ENCODE measurements around the gene PRDX3.
A peak's percentile ranks its signal among the peaks of the same experiment; 100 is the strongest.

Gene PRDX3

DNA sequence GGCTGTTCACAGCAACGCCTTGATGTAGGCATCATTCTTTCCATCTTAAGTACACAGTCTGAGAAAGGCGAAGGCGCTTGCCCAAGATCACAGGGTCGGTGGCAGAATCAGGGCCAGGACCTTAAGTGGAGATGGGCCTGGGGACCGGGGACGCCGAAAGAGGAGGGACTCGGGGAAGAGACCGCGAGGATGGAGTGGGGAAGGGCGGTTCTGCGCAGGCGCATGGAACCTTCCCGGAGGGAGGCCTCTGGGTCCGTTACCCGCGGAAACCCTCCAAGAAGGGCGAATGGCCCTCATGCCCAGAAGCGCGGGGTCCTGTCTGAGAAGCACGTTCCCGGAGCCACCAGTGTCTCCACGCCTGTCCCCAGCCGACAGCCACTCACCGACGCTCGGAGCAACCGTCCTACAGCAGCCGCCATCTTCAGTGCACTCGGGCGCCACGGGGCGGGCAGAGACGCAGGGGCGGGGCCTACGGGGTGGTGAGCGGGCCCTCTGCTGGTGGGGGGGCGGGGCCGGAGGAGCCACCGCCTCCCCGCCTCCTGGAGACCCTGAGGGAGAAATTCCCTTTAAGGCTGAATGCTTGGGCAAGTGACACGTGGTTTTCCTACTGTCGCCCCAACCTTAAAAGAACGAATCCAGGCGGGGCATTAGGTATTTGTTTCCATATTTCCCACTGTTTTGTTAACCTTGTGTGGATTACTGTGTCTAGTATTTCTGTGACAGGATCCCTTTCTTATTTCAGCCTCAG lies at the start of gene PRDX3:
Gene PRDX3 (minus strand): TSS at position 441 of the 748 bp plus-strand sequence. CDS start 22 bp downstream, at position 419.
- TF ChIP-seq, protein P1, sequence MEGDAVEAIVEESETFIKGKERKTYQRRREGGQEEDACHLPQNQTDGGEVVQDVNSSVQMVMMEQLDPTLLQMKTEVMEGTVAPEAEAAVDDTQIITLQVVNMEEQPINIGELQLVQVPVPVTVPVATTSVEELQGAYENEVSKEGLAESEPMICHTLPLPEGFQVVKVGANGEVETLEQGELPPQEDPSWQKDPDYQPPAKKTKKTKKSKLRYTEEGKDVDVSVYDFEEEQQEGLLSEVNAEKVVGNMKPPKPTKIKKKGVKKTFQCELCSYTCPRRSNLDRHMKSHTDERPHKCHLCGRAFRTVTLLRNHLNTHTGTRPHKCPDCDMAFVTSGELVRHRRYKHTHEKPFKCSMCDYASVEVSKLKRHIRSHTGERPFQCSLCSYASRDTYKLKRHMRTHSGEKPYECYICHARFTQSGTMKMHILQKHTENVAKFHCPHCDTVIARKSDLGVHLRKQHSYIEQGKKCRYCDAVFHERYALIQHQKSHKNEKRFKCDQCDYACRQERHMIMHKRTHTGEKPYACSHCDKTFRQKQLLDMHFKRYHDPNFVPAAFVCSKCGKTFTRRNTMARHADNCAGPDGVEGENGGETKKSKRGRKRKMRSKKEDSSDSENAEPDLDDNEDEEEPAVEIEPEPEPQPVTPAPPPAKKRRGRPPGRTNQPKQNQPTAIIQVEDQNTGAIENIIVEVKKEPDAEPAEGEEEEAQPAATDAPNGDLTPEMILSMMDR (IDR thresholded peaks at IDR 0.05; ENCODE audit: borderline replicate concordance, extremely low read depth, low read length, poor library complexity, severe bottlenecking): no peak
- no peak for TF ChIP-seq EZH2 (IDR thresholded peaks at IDR 0.05; ENCODE audit: borderline replicate concordance, low read depth, low read length, severe bottlenecking)
- H3K4me3 ChIP-seq (ENCODE audit: low read depth in 1 of 2, low read length in 2 of 2): peak within 1 kb of the TSS; percentile 73
- H3K9ac ChIP-seq (ENCODE audit: low read depth, low read length): peak within 1 kb of the TSS; percentile 88
- peak within 1 kb of the TSS; percentile 95 for H3K27ac ChIP-seq (ENCODE audit: low read length)
- peaks cover 41% of the 10 kb centered on the region for H3K4me1 ChIP-seq (ENCODE audit: insufficient read depth, low read length)
- peaks cover 49% of the 10 kb centered on the region for H3K79me2 ChIP-seq (ENCODE audit: insufficient read depth, low read length)
- H3K36me3 ChIP-seq (ENCODE audit: insufficient read depth, low read length): peaks cover 35% of the 10 kb centered on the region
- no peaks in the 10 kb centered on the region for H3K9me3 ChIP-seq (ENCODE audit: insufficient read depth, low read length, severe bottlenecking)
- DNase-seq (peak; percentile 95), ATAC-seq (ENCODE audit: insufficient read depth, low read depth) (peak; percentile 91)
- H2AFZ ChIP-seq (ENCODE audit: low read depth, low read length): peak within 1 kb of the TSS; percentile 85
- H3K27me3 ChIP-seq (ENCODE audit: insufficient read depth, low read length, poor library complexity): no peaks in the 10 kb centered on the region
- H3K4me2 ChIP-seq (ENCODE audit: insufficient read depth, low read length): peak within 1 kb of the TSS; percentile 85
- peaks cover 9% of the 10 kb centered on the region; the same call in 1 of the 2 replicates for H4K20me1 ChIP-seq (ENCODE audit: insufficient read depth, low read length)

DNA sequence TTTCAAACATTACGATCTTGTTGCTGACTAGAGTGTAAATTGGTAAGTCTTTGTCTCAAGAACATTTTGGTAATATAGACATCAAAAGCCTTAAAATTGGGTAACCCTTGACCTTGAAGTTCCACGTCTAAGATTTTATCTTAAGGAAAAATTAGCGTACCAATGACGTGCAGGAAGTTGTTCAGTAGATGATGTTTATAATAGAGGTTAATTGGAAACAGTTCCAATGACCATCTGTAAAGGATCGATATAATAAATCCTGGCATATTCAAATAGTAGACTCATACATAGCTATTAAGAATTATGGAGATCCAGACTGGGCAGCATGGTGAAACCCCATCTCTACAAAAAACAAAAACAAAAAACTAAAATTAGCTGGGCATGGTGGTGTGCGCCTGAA lies 49.2 kb upstream of the PRDX3 start:
- peaks cover 4% of the 10 kb centered on the region; the same call in 1 of the 2 replicates for H4K20me1 ChIP-seq (ENCODE audit: insufficient read depth, low read length)
- H3K79me2 ChIP-seq (ENCODE audit: insufficient read depth, low read length): peaks cover 2% of the 10 kb centered on the region
- H3K9ac ChIP-seq (ENCODE audit: low read depth, low read length): no peak overlapping the region
- DNase-seq (no peak), ATAC-seq (ENCODE audit: insufficient read depth, low read depth) (no peak)
- H3K4me1 ChIP-seq (ENCODE audit: insufficient read depth, low read length): no peaks in the 10 kb centered on the region
- H2AFZ ChIP-seq (ENCODE audit: low read depth, low read length): no peak overlapping the region
- TF ChIP-seq EZH2 (IDR thresholded peaks at IDR 0.05; ENCODE audit: borderline replicate concordance, low read depth, low read length, severe bottlenecking): no peak
- TF ChIP-seq, protein P1 (IDR thresholded peaks at IDR 0.05; ENCODE audit: borderline replicate concordance, extremely low read depth, low read length, poor library complexity, severe bottlenecking): no peak
- peaks cover 3% of the 10 kb centered on the region for H3K9me3 ChIP-seq (ENCODE audit: insufficient read depth, low read length, severe bottlenecking)
- no peak overlapping the region for H3K27ac ChIP-seq (ENCODE audit: low read length)
- no peaks in the 10 kb centered on the region for H3K27me3 ChIP-seq (ENCODE audit: insufficient read depth, low read length, poor library complexity)
- H3K4me2 ChIP-seq (ENCODE audit: insufficient read depth, low read length): no peak overlapping the region
- no peaks in the 10 kb centered on the region for H3K36me3 ChIP-seq (ENCODE audit: insufficient read depth, low read length)
- no peak overlapping the region for H3K4me3 ChIP-seq (ENCODE audit: low read depth in 1 of 2, low read length in 2 of 2)

DNA sequence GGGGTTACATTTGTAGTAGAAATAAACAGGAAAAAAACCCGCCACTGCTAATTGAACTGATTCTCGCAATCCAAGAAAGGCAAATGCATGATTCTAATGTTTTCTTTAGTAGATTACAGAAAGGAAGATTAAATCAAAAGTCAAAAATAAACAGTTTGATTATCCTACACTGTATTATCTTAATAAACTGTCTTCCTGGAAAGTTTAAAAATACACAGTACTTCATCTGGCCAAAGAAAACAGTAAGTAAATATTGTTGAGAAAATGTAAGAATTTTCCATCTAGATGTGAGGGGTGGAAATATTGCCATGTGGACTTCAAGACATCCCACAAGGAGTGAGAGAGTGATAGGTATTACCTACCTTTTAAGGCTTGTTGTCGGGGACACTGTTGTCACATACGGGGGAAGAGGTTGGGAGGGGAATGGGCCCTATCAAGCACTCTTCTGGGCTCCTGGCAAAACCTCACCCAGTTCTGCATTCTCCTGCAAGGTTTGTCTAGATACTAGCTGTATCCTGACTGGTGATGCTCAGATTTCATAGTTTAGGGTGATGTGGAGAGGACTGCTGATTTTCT lies 46.6 kb upstream of the PRDX3 start:
- ATAC-seq (ENCODE audit: insufficient read depth, low read depth) (no peak), DNase-seq (no peak)
- Histone ChIP-seq H3K9me3 (ENCODE audit: insufficient read depth, low read length, severe bottlenecking) (no peaks in the 10 kb centered on the region), H3K36me3 (ENCODE audit: insufficient read depth, low read length) (no peaks in the 10 kb centered on the region), H4K20me1 (ENCODE audit: insufficient read depth, low read length) (peaks cover 12% of the 10 kb centered on the region; the same call in 1 of the 2 replicates), H3K4me1 (ENCODE audit: insufficient read depth, low read length) (no peaks in the 10 kb centered on the region), H3K27me3 (ENCODE audit: insufficient read depth, low read length, poor library complexity) (no peaks in the 10 kb centered on the region), H3K79me2 (ENCODE audit: insufficient read depth, low read length) (peaks cover 7% of the 10 kb centered on the region), H2AFZ (ENCODE audit: low read depth, low read length) (no peak overlapping the region), H3K27ac (ENCODE audit: low read length) (no peak overlapping the region), H3K9ac (ENCODE audit: low read depth, low read length) (no peak overlapping the region), H3K4me3 (ENCODE audit: low read depth in 1 of 2, low read length in 2 of 2) (no peak overlapping the region), H3K4me2 (ENCODE audit: insufficient read depth, low read length) (no peak overlapping the region)
- no peak for TF ChIP-seq EZH2 (IDR thresholded peaks at IDR 0.05; ENCODE audit: borderline replicate concordance, low read depth, low read length, severe bottlenecking)
- TF ChIP-seq, protein P1 (IDR thresholded peaks at IDR 0.05; ENCODE audit: borderline replicate concordance, extremely low read depth, low read length, poor library complexity, severe bottlenecking): no peak
